Smooth muscle cell (in vitro differentiated cells): ENCODE results near the gene SNX25. TPM values are rescaled to one million over a fixed set of nuclear protein-coding genes. Genes with fewer than 3 reads are reported as not detected.

Experiments
- DNase-seq: peaks from one replicate; lab custom pipeline; 2025; ENCODE audit not compliant: unreplicated experiment; lab: John Stamatoyannopoulos, UW
- H2AFZ ChIP-seq: fragments of 200-600 bp; sonication (generic); 2 replicates; pipeline ENCODE4 v1.6.0; 2016; ENCODE audit warnings: antibody characterized with exemption, low read depth, mild to moderate bottlenecking
- H3F3A ChIP-seq: fragments of 200-600 bp; sonication (generic); 2 replicates; pipeline ENCODE4 v1.6.0; 2017; ENCODE audit warnings: antibody characterized with exemption, low read depth
- H3K27ac ChIP-seq: fragments of 200-600 bp; sonication (generic); 2 replicates; pipeline ENCODE4 v1.5.1; 2016; ENCODE audit warnings: low read depth, mild to moderate bottlenecking
- H3K27me3 ChIP-seq: fragments of 200-600 bp; sonication (generic); 2 replicates; pipeline ENCODE4 v1.6.1; 2016; ENCODE audit warnings: low read depth, mild to moderate bottlenecking
- H3K36me3 ChIP-seq: fragments of 200-600 bp; sonication (generic); 2 replicates; pipeline ENCODE4 v1.5.1; 2016; ENCODE audit warnings: low read depth
- H3K4me1 ChIP-seq: fragments of 200-600 bp; sonication (generic); 2 replicates; pipeline ENCODE4 v1.5.1; 2016; ENCODE audit warnings: low read depth
- H3K4me2 ChIP-seq: fragments of 200-600 bp; sonication (generic); 2 replicates; pipeline ENCODE4 v1.6.0; 2016; ENCODE audit warnings: mild to moderate bottlenecking
- H3K4me3 ChIP-seq: fragments of 200-600 bp; sonication (generic); 2 replicates; pipeline ENCODE4 v1.5.1; 2016; ENCODE audit warnings: mild to moderate bottlenecking
- H3K79me2 ChIP-seq: fragments of 200-600 bp; sonication (generic); 2 replicates; pipeline ENCODE4 v1.6.0; 2016; ENCODE audit warnings: low read depth, mild to moderate bottlenecking
- H3K9ac ChIP-seq: fragments of 200-600 bp; sonication (generic); 2 replicates; pipeline ENCODE4 v1.6.0; 2016; ENCODE audit warnings: low read depth
- H3K9me3 ChIP-seq: fragments of 200-600 bp; sonication (generic); replicated peaks from 2 replicates; pipeline ENCODE4 v1.5.1; 2016; ENCODE audit warnings: low read depth
- H4K20me1 ChIP-seq: fragments of 200-600 bp; sonication (generic); 2 replicates; pipeline ENCODE4 v1.6.0; 2016; ENCODE audit warnings: low read depth
- WGBS: methylation state at CpG from one replicate; pipeline ENCODE4 v1.1.7; 2016; ENCODE audit warnings: low lambda C conversion rate; 5-methylcytosine and 5-hydroxymethylcytosine counted together
- polyA plus RNA-seq: library from polyadenylated mRNA; unstranded; fragments of >200 nt; fragmentation: Nextera tagmentation; extraction: Ambion mirVana; gene quantifications from 2 replicates; pipeline ENCODE4 v1.2.1, GENCODE V29; 2016
- total RNA-seq: library from RNA; depleted of rRNA; stranded (reverse); fragments of >200 nt; gene quantifications from 2 replicates; pipeline ENCODE4 v1.2.3, GENCODE V29; 2014
- TF ChIP-seq, protein P1 (sequence below): fragments of 200-600 bp; sonication (generic); IDR thresholded peaks from 2 replicates; pipeline ENCODE4 v1.5.1; 2017; ENCODE audit warnings: borderline replicate concordance, mild to moderate bottlenecking, antibody characterized with exemption; ENCODE audit not compliant: insufficient read depth, poor library complexity, severe bottlenecking

The SNX25 gene
- total and polyA plus RNA-seq, 2 experiments from 2014 or later = 12.3 to 23.6 TPM

DNA sequence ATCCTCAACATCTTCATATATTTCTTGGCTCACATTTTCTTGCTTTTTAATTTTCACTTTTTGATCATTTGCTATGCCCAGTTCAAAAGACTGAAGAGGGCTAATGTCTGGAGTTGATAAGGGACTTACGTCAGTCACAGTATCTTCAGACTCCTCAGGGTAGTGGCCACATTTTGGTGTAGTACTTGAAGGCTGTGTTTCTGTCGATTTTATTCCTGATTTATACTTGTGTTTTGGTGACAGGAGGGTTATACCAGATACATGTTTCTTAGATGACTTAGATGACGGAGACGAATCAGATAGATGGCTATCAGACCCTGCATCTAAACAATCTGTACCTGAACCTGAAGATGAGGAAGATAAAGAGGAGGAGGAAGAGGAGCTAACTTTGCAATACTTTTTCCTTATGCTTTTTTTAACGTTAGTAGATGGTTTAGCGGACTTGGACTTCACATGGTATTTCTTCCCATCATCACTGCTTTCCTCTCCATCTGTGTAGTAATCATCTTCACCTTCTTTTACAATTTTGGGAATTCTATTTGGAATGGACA lies 19.0 kb upstream of the SNX25 start:
- TF ChIP-seq, protein P1, sequence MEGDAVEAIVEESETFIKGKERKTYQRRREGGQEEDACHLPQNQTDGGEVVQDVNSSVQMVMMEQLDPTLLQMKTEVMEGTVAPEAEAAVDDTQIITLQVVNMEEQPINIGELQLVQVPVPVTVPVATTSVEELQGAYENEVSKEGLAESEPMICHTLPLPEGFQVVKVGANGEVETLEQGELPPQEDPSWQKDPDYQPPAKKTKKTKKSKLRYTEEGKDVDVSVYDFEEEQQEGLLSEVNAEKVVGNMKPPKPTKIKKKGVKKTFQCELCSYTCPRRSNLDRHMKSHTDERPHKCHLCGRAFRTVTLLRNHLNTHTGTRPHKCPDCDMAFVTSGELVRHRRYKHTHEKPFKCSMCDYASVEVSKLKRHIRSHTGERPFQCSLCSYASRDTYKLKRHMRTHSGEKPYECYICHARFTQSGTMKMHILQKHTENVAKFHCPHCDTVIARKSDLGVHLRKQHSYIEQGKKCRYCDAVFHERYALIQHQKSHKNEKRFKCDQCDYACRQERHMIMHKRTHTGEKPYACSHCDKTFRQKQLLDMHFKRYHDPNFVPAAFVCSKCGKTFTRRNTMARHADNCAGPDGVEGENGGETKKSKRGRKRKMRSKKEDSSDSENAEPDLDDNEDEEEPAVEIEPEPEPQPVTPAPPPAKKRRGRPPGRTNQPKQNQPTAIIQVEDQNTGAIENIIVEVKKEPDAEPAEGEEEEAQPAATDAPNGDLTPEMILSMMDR = no peak
- Histone ChIP-seq H3K4me1 (no peaks in the 10 kb centered on the region), H3F3A (no peaks in the 10 kb centered on the region), H2AFZ (no peak overlapping the region), H4K20me1 (peaks cover 19% of the 10 kb centered on the region), H3K36me3 (peaks cover 12% of the 10 kb centered on the region), H3K79me2 (peaks cover 21% of the 10 kb centered on the region), H3K9me3 (no peaks in the 10 kb centered on the region), H3K9ac (no peak overlapping the region), H3K4me3 (no peak overlapping the region), H3K27ac (no peak overlapping the region), H3K27me3 (no peaks in the 10 kb centered on the region), H3K4me2 (no peak overlapping the region)
- WGBS = 90% methylated on average over 6 of the region's 6 CpGs
- DNase-seq = no peak

DNA sequence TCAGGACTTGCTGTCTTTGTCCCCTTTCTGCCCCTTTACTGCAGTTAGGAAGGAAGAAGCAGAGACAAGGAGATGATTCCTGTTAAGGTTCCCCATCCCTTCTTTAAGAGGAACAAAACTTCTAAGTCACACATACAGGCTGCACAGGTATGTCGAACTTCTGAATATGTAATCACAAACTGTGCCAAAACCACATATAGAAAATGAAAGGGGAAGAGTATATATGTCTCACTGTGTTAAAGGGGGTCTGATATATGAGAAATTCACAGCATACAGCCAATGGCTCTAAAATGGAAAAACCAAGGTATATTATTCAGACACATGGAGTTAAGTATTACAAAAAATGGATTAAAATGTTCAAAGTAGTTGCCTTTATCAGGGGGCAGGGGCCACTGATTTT lies 17.3 kb upstream of the SNX25 start:
- TF ChIP-seq, protein P1 = no peak
- peaks cover 8% of the 10 kb centered on the region for H4K20me1 ChIP-seq
- no peaks in the 10 kb centered on the region for H3K27me3 ChIP-seq
- no peak overlapping the region for H3K4me2 ChIP-seq
- H3K27ac ChIP-seq = no peak overlapping the region
- 94% methylated on average over 1 of the region's 1 CpG for WGBS
- H3K4me1 ChIP-seq = no peaks in the 10 kb centered on the region
- no peaks in the 10 kb centered on the region for H3F3A ChIP-seq
- H2AFZ ChIP-seq = no peak overlapping the region
- H3K79me2 ChIP-seq = peaks cover 20% of the 10 kb centered on the region
- DNase-seq = no peak
- no peak overlapping the region for H3K9ac ChIP-seq
- no peaks in the 10 kb centered on the region for H3K9me3 ChIP-seq
- H3K4me3 ChIP-seq = no peak overlapping the region
- peaks cover 12% of the 10 kb centered on the region for H3K36me3 ChIP-seq

DNA sequence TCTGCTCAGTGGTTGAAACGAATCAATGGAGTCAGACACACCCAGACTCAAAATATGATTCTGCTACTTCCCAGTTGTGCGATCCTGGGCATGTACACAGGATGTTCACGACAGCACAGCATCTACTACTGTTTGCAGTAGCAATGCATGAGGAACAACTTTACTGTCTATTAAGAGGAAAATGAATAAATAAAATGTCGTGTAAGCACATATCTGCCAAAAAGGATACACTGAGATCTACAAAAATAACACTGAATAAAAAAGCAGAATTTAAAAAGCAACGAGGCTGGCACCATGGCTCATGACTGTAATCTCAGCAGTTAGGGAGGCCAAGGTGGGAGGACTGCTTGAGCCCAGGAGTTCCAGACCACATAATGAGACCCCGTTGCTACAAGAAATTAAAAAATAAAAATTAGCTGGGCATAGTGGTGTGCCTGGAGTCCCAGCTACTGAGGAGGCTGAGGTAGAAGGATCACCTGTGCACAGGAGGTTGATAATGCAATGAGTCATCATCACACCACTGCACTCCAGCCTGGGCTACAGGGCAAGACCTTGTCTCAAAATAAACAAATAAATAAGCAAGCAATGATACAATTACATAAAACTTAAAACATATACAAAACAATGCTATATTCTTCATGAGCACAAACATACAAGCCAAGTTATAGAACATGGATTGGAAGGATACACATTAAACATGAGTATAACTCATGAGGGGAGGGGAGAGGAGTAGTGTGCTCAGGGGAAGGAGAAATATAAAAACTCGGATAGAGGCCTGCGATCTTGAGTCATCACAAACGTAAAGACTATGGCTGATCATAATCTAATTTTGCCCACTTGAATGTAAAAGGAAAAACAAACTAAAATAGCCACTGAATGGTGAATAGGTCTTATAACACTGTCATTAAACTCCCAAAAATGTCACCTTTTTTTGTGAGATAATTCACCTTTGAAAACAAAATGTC lies 14.2 kb upstream of the SNX25 start:
- TF ChIP-seq, protein P1 = no peak

More for the DNA sequence above, 14.2 kb upstream of the SNX25 start:
- WGBS = 92% methylated on average over 9 of the region's 9 CpGs
- Histone ChIP-seq H4K20me1 (peaks cover 5% of the 10 kb centered on the region), H3K27me3 (no peaks in the 10 kb centered on the region), H3K4me3 (no peak overlapping the region), H3K4me2 (no peak overlapping the region), H3K9ac (no peak overlapping the region), H3K27ac (no peak overlapping the region), H3K79me2 (peaks cover 19% of the 10 kb centered on the region), H3F3A (no peaks in the 10 kb centered on the region), H3K9me3 (no peaks in the 10 kb centered on the region), H2AFZ (no peak overlapping the region), H3K36me3 (peaks cover 5% of the 10 kb centered on the region), H3K4me1 (no peaks in the 10 kb centered on the region)
- DNase-seq = no peak
